ENCODE data around the gene SEMA5A. TPM values are rescaled to one million over a fixed set of nuclear protein-coding genes. Genes with fewer than 3 reads are reported as not detected.

The SEMA5A gene
- total and polyA plus RNA-seq, 2 donors (not counting 1 experiment from before 2014, with no cell fraction given), result not detected

DNA sequence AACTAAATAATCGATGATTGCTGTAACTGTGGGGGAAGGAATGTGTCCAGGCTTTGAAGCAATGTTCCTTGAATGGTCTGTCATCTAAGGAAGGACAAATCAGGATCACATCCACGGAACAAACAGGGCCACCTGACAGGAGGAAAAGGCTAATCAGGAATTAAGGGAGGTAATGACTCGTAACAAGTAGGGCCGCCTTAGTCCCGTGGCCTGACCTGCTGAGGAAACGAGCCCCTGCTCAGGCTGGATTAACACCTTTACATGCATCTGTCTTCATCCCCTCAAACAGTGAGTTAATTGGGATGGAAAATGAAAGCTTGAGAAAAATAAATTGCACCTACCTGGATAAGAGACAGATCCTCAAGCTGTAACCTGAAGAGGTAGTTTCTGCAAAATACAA lies 227.8 kb downstream of the SEMA5A start:
- ATAC-seq (ENCODE audit: low read depth), result no peak
- POLR2A ChIA-PET, result no interaction called here
- no peaks in the 10 kb centered on the region for H3K9me3 Mint-ChIP-seq (ENCODE audit: insufficient read depth)
- H3K4me1 Mint-ChIP-seq, result no peaks in the 10 kb centered on the region
- no peak overlapping the region for H3K4me3 Mint-ChIP-seq
- Histone ChIP-seq H3K9ac (ENCODE audit: low read length) (no peak overlapping the region), H3K9me3 (ENCODE audit: control extremely low read depth in 1 of 3, control insufficient read depth in 2 of 3, insufficient read depth in 1 of 3, low read length in 2 of 3) (peaks cover 0 to 4% (median 0%) of the 10 kb centered on the region in 3 donors), H3K27ac (ENCODE audit: low read length in 2 of 2) (no peak overlapping the region), H3K79me2 (ENCODE audit: control insufficient read depth, insufficient read depth, low read length) (no peaks in the 10 kb centered on the region), H3K4me1 (ENCODE audit: control insufficient read depth in 2 of 2, insufficient read depth in 2 of 2, low read length in 2 of 2) (no peaks in the 10 kb centered on the region), H3K36me3 (replicated peaks in 1 of 2; ENCODE audit: control extremely low read depth in 1 of 2, control insufficient read depth in 1 of 2, extremely low read depth in 1 of 2, insufficient read depth in 2 of 2, low read length in 1 of 2) (no peaks in the 10 kb centered on the region), H4K20me1 (ENCODE audit: control insufficient read depth, insufficient read depth, low read length, poor library complexity, severe bottlenecking) (no peaks in the 10 kb centered on the region), H3K27me3 (replicated peaks in 1 of 4; ENCODE audit: control extremely low read depth in 1 of 4, control insufficient read depth in 3 of 4, insufficient read depth in 4 of 4, low read length in 3 of 4) (no peaks in the 10 kb centered on the region), H3K4me2 (replicated peaks; ENCODE audit: low read depth, low read length, poor library complexity, severe bottlenecking) (no peak overlapping the region), H2AFZ (ENCODE audit: insufficient read depth, low read depth, low read length, poor library complexity, severe bottlenecking) (no peak overlapping the region), H3K4me3 (ENCODE audit: control extremely low read depth in 1 of 5, extremely low read depth in 1 of 5, insufficient read depth in 1 of 5, low read depth in 2 of 5, low read length in 4 of 5) (no peak overlapping the region)
- intact Hi-C loops (cut with micrococcal nuclease), result no loop called here
- TF ChIP-seq, protein P1, sequence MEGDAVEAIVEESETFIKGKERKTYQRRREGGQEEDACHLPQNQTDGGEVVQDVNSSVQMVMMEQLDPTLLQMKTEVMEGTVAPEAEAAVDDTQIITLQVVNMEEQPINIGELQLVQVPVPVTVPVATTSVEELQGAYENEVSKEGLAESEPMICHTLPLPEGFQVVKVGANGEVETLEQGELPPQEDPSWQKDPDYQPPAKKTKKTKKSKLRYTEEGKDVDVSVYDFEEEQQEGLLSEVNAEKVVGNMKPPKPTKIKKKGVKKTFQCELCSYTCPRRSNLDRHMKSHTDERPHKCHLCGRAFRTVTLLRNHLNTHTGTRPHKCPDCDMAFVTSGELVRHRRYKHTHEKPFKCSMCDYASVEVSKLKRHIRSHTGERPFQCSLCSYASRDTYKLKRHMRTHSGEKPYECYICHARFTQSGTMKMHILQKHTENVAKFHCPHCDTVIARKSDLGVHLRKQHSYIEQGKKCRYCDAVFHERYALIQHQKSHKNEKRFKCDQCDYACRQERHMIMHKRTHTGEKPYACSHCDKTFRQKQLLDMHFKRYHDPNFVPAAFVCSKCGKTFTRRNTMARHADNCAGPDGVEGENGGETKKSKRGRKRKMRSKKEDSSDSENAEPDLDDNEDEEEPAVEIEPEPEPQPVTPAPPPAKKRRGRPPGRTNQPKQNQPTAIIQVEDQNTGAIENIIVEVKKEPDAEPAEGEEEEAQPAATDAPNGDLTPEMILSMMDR (IDR thresholded peaks at IDR 0.05), result no peak
- TF ChIP-seq EZH2 (IDR thresholded peaks at IDR 0.05; ENCODE audit: borderline replicate concordance, insufficient read depth, low read depth, low read length, poor library complexity, severe bottlenecking), result no peak
- H3K27me3 Mint-ChIP-seq, result no peaks in the 10 kb centered on the region
- DNase-seq, result no peak
- 70% methylated on average over 2 of the region's 6 CpGs for WGBS (ENCODE audit: insufficient coverage)
- CTCF ChIA-PET, result no interaction called here
- no peak overlapping the region for H3K27ac Mint-ChIP-seq

DNA sequence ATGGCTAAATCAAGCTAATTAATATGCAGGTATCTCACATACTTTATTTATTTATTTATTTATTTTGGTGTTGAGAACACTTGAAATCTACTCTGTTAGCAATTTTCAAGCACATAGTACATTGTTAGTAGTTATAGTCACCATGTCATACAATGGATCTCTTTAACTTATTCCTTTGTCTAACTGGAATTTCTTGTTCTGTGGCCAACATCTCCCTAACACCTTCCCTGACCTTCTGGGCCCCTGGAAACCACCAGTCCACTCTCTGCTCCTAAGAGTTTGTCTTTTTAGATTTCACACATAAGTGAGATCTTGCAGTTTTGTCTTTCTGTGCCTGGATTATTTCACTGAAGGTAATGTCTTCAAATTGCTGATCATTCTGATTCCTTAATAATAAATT lies 229.1 kb downstream of the SEMA5A start:
- Histone ChIP-seq H3K9me3 (ENCODE audit: control extremely low read depth in 1 of 3, control insufficient read depth in 2 of 3, insufficient read depth in 1 of 3, low read length in 2 of 3) (peaks cover 0 to 4% (median 0%) of the 10 kb centered on the region in 3 donors), H3K27me3 (replicated peaks in 1 of 4; ENCODE audit: control extremely low read depth in 1 of 4, control insufficient read depth in 3 of 4, insufficient read depth in 4 of 4, low read length in 3 of 4) (no peaks in the 10 kb centered on the region), H3K36me3 (replicated peaks in 1 of 2; ENCODE audit: control extremely low read depth in 1 of 2, control insufficient read depth in 1 of 2, extremely low read depth in 1 of 2, insufficient read depth in 2 of 2, low read length in 1 of 2) (no peaks in the 10 kb centered on the region), H3K4me3 (ENCODE audit: control extremely low read depth in 1 of 5, extremely low read depth in 1 of 5, insufficient read depth in 1 of 5, low read depth in 2 of 5, low read length in 4 of 5) (no peak overlapping the region), H3K4me2 (replicated peaks; ENCODE audit: low read depth, low read length, poor library complexity, severe bottlenecking) (no peak overlapping the region), H3K79me2 (ENCODE audit: control insufficient read depth, insufficient read depth, low read length) (no peaks in the 10 kb centered on the region), H3K27ac (ENCODE audit: low read length in 2 of 2) (no peak overlapping the region), H3K4me1 (ENCODE audit: control insufficient read depth in 2 of 2, insufficient read depth in 2 of 2, low read length in 2 of 2) (no peaks in the 10 kb centered on the region), H4K20me1 (ENCODE audit: control insufficient read depth, insufficient read depth, low read length, poor library complexity, severe bottlenecking) (no peaks in the 10 kb centered on the region), H3K9ac (ENCODE audit: low read length) (no peak overlapping the region), H2AFZ (ENCODE audit: insufficient read depth, low read depth, low read length, poor library complexity, severe bottlenecking) (no peak overlapping the region)
- Mint-ChIP-seq H3K4me1 (no peaks in the 10 kb centered on the region), H3K27ac (no peak overlapping the region), H3K9me3 (ENCODE audit: insufficient read depth) (no peaks in the 10 kb centered on the region), H3K27me3 (no peaks in the 10 kb centered on the region), H3K4me3 (no peak overlapping the region)
- CTCF ChIA-PET, result no interaction called here
- intact Hi-C loops (cut with micrococcal nuclease), result no loop called here
- ATAC-seq (ENCODE audit: low read depth) (no peak), DNase-seq (no peak)
- TF ChIP-seq, protein P1 (IDR thresholded peaks at IDR 0.05), result no peak
- TF ChIP-seq EZH2 (IDR thresholded peaks at IDR 0.05; ENCODE audit: borderline replicate concordance, insufficient read depth, low read depth, low read length, poor library complexity, severe bottlenecking), result no peak
- POLR2A ChIA-PET, result no interaction called here

All from B cell (primary cell).